HG03196 (cell line): ENCODE measurements around the gene OR13J1.

Experiments used
- ATAC-seq: cut with Tn5 transposase; IDR thresholded peaks from one replicate; pipeline ENCODE4 v1.9.1; 2021; ENCODE audit not compliant: unreplicated experiment

The OR13J1 gene

GRCh38 chr9:35859990-35860339 lies 10.2 kb downstream of the OR13J1 start:
- no peak for ATAC-seq

- ATAC-seq = no peak
Observed at GRCh38 chr9:35859310-35859989, 10.8 kb downstream of the OR13J1 start.

- ATAC-seq = no peak
Observed at GRCh38 chr9:35858458-35858857, 11.7 kb downstream of the OR13J1 start.

GRCh38 chr9:35856882-35857281 lies 13.3 kb downstream of the OR13J1 start:
- ATAC-seq = no peak

- ATAC-seq = no peak
Observed at GRCh38 chr9:35856206-35856605, 14.0 kb downstream of the OR13J1 start.

- no peak for ATAC-seq
Observed at GRCh38 chr9:35854091-35854762, 16.0 kb downstream of the OR13J1 start.

- ATAC-seq = no peak
Observed at GRCh38 chr9:35852876-35853865, 17.0 kb downstream of the OR13J1 start.

GRCh38 chr9:35852267-35852815 lies 17.9 kb downstream of the OR13J1 start:
- ATAC-seq = no peak

- peak; percentile 92 for ATAC-seq
Observed at GRCh38 chr9:35847792-35848572, 22.2 kb downstream of the OR13J1 start.

GRCh38 chr9:35845824-35846771 lies 24.1 kb downstream of the OR13J1 start:
- no peak for ATAC-seq

- ATAC-seq = no peak
Observed at GRCh38 chr9:35844628-35845270, 25.5 kb downstream of the OR13J1 start.

GRCh38 chr9:35842795-35843194 lies 27.4 kb downstream of the OR13J1 start:
- peak; percentile 40 for ATAC-seq

- ATAC-seq = no peak
Observed at GRCh38 chr9:35842020-35842745, 28.0 kb downstream of the OR13J1 start.

GRCh38 chr9:35841645-35841900 lies 28.6 kb downstream of the OR13J1 start:
- no peak for ATAC-seq

- no peak for ATAC-seq
Observed at GRCh38 chr9:35840881-35841644, 29.1 kb downstream of the OR13J1 start.

- no peak for ATAC-seq
Observed at GRCh38 chr9:35839926-35840325, 30.3 kb downstream of the OR13J1 start.

- ATAC-seq = no peak
Observed at GRCh38 chr9:35836595-35836994, 33.6 kb downstream of the OR13J1 start.

- ATAC-seq = no peak
Observed at GRCh38 chr9:35835766-35836165, 34.4 kb downstream of the OR13J1 start.
